Activated T-cell treated with anti-CD3 and anti-CD28 coated beads for 1 hour (primary cell): ENCODE measurements around the gene TM2D1.
"Not testable (repeated sequence)": the region's sequence is repeated elsewhere in the genome, so short reads cannot be mapped to it uniquely, and the experiment has no call there.

ENCODE experiments used
- DNase-seq: peaks from one replicate; pipeline ENCODE4 v3.0.0-alpha.2; 2020; ENCODE audit warnings: low read depth

The TM2D1 gene

GRCh38 chr1:61724813-61725694, at the start of gene TM2D1:
Gene TM2D1, minus strand, starts transcription at chr1:61725141. Its CDS starts 21 bp downstream, at chr1:61725120.
- DNase-seq: peak; percentile 74

- DNase-seq: no peak
These were observed 45.2 kb upstream of the TM2D1 start for GRCh38 chr1:61770131-61770530.

DNA sequence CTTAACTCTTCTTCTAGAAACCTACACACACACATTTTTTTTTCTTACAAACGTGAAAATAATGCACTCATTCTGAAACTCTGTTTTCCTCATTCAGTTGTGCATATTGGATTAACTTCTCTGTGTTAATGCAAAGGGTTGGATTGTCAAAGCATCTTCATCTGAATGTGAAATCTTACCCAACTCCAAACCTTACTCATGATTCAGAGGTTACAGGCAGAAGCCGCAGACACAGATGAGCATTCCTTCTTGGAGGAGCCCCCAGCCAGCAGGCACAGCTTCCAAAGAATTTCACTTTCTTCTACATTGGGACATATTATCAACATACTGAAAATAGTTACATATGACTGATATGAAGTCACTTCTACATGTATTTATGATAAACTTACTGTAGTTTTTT, 33.0 kb upstream of the TM2D1 start:
- no peak for DNase-seq

- no peak for DNase-seq
These were observed 31.8 kb upstream of the TM2D1 start for GRCh38 chr1:61756773-61757172.

DNA sequence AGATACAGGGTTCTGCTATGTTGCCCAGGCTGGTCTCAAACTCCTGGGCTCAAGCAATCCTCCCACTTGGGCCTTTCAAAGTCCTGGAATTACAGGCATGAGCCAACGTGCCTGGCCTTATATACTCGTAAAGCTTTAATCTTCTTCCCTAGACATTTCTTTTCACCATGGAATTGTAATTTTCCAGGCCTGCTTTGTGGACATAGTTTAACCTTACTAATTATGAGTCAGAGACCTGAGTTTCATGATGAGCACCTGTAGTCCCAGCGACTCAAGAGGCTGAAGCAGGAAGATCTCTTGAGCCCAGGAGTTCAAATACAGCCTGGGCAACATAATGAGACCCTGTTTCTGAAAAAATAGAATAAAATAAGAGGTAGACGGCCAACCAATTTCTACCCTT, 29.6 kb upstream of the TM2D1 start:
- DNase-seq: no peak

DNA sequence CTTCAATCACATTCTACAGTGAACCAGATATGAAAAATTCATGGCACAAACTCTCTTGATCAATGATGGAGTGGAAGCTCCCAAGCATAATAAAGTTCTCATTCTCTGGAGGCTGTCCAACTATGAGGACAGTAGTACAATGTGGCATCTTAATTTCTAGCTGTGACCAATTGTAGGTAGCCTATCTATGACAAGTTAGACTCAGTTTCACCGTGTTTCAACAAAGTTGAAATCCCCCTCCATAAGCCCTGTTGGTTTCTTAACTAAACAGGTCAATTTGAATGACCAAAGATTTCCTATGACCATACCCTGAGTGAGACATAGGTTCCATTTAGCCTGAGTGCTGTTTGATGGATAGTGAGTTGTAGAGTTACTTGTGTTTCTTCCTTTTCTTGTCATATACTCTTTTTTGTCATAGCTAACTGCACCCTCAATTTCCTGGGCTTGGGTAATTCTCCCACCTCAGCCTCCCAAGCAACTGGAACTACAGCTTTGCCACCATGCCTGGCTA, 29.1 kb upstream of the TM2D1 start:
- no peak for DNase-seq

- DNase-seq: no peak
These were observed 28.0 kb upstream of the TM2D1 start for GRCh38 chr1:61752921-61753389.

GRCh38 chr1:61749574-61749973, 24.6 kb upstream of the TM2D1 start:
- no peak for DNase-seq

DNA sequence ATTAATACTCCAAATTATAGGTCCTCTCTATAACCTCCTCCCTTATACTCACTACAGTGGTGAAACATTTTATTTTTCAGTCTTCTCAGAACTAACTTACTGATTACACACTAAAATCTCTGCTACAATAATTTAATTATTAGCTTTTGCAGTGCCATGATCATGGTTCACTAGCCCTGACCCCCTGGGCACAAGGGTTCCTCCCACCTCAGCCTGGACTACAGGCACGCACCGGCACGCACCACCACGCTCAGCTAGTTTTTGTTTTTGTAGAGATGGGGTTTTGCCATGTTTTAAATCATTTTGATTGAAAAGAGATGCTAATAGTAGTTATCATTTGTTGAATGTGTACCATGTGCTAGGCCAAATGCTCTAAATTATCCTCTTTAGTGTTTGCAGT, 23.6 kb upstream of the TM2D1 start:
- no peak for DNase-seq

- no peak for DNase-seq
These were observed 21.9 kb upstream of the TM2D1 start for GRCh38 chr1:61746813-61747212.

DNA sequence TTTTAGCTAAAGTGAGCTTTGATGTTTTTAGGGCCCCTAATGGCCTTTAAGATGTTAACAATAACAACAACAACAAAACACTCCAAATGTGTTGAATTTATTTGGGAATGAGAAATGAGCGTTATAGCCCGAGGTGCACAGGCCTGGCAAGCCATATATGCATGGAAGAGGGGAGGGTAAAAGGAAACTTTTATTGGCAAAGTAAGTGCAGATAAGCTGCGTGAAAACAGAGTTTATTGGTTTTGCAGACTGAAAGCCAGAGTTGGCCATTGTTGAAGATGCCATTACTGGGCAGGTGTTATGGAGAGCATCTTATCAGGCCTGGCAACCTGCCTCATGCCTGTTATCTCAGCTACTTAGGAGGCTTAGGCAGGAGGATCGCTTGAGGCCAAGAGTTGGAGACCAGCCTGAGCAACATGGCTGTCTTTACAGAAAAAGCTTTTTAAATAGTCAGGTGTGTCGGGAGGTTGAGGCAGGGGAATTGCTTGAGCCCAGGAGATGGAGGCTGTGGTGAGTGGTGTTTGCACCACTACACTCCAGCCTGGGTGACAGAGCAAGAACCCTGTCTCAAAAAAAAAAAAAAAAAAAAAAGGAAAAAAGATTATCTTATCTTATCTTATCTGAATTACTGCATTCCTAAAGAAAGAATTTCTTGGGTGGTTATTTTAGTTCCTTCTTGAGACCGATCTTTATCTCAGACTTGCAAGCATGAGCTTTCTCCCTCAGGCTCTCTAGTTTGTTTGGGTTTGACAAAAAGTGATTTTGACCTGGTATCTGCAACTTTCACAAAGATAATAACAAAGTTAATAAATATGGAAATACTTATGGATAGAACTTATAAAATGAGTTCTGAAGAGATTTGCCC, 19.0 kb upstream of the TM2D1 start:
- no peak for DNase-seq

DNA sequence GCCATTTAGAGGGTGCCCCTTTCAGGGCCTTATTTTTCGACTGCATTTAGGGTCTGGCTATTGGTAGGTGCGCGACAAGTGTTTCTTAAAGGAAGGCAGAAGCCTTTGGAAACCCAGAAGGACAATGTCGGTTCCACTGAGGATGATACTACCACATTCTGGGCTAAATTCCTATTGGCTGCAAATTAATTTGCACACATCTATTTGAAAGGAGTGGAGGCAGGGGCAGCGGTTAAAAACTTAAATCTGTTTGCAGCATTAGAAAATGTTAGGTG, 18.4 kb upstream of the TM2D1 start:
- DNase-seq: no peak

DNA sequence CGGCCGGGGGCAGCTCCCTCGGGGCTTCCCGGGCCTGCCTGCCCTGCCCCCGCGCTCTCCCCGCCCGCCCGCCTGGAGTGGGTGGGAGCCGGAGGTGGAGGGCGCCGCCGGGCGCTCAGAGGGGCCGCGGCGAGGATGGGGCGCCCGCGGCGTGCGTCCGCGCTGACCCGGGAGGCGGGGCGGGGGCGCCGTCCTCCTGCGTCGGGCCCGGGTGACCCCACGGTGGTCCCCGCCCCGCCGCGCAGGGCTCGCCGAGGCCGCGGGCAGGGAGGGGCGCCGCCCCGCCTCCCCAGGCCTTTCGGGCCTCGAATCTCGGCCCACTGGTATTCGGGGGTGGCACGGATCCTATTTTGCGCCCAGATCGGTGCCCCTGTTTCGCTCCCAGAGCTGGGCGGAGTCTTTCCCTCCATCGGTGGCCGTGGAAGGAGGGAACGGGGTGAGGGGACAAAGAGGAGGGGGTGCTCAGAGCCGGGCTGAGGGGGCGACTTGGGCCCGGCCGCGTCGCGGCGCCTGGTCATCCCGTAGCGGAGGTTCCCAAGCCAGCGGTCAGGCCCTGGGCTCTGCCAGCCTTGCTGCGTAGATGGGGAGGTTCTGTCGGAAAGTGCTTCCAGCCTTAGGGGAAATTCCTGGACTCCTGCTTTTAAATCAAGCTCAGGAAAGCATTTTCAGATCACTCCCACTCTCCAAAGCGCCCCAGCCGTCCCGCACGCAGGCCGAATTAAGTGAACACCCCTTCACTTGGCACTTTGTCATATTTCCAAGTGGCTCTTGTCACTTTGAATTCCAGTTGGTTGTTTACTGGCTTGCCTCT, 17.9 kb upstream of the TM2D1 start:
- DNase-seq: peak; percentile 6

DNA sequence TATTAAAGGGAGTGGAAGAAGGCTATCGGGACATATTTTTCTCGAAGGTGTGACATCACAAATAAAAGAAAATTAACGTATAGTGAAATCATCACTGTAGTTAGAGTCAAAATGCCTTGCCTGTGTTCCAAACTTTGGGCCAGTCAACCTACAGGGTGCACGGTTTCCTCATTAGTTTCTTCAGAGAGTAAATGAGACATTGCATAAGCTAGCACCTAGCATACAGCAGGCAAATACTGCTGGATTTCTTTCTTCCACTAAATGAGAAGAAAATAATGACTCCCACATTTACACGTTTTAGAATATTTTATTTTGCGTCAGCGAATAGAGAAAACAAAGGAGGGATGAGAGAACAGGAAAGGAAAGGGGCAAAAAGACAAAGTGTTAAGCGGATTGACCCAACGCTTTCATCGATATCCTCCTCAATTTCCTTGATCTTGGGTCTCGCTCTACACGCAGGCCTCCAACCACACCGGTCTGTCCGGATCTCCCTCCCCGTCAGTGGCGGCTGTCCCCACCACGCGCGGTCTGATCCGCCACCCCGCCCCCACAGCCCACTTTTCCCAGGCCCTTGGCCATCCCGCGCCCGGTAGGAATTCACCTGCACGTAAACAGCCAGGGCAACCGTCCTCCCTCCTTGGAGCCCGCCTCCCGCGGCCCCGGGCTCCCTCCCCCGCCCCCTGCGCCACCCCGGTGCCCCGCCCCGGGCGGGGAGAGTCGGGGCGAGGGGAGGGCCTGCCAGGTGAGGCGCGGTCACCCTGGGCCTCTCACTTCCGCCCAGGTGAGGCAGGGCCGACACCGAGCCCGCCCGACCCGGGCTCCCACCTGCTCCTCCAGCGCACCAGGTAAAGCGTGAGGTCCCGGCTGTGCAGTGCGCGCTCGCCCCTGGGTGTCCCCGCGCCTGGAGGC, 17.0 kb upstream of the TM2D1 start, which contains the start of gene PATJ:
TSS of gene PATJ (plus strand) at position 770 of the 909 bp plus-strand sequence. CDS start 20,413 bp downstream, outside the sequence.
- peak; percentile 55 for DNase-seq

DNA sequence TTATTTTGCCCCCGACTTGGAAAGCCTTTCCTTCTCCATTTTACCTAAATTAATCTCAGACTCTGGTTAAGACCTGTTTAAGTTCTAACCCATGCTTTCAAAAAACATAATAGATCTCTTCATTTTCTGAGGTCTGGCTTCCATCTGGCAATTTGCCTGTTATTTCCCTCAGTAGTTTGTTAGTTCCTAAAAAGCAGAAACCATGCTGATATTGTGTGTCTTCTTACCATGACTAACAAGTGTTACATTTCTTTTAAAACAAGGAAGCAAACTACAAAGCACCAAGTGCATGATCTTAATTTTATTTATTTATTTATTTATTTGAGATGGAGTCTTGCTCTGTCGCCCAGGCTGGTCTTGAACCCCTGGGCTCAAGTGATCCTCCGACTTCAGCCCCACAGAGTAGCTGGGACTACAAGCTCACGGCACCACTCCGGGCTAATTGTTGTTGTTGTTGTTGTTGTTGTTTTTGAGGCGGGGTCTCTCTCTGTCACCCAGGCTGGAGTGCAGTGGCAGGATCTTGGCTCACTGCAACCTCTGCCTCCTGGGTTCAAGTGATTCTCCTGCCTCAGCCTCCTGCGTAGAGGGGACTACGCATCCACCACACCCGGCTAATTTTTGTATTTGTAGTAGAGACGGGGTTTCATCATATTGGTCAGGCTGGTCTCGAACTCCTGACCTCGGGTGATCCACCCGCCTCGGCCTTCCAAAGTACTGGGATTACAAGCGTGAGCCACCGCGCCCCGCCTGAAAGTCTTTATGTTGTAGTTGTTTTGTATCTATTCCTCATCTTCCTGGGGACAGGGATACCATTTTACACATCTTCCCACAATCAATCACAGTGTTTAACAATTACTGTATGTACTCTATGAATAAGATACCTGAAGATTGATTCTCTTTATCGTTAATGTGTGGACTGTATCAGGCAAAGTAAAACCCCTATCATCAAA, 16.1 kb upstream of the TM2D1 start:
- DNase-seq: no peak

DNA sequence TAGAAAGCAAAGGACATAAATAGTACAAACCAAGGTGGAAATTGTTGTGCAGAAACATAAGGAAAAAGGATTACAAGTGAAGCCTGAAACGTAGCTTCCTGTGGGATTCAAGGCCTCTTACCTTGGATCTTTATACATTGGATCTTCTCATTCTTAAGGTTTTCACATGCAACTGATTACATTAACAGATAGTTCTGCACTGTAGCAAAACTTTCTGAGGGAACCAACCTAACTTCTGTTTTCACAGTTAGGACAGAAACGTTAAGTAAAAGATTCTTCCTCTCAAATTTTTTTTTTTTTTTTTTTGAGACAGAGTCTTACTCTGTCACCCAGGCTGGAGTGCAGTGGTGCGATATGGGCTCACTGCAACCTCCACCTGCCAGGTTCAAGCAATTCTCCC, 7.8 kb upstream of the TM2D1 start:
- no peak for DNase-seq

GRCh38 chr1:61730679-61731078, 5.7 kb upstream of the TM2D1 start:
- not testable (repeated sequence) for DNase-seq

DNA sequence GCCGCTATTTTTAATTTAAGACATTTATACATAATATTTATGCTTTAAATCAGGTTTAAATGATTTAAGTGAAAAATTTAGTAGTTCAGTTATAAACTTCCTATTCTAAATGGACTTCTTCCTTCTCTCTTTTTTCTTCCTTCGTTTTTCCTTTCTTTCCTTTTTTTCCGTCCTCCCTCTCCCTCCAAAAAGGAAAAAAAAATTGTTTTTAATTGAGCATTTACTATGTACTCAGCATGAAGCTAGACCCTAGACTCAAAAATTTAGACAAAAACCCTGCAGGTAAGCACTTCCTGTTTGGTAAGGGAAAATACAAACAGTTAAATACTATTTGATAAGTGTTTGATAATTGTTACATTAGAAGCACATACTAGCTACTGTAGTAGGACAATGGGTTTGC, 2.6 kb upstream of the TM2D1 start:
- DNase-seq: no peak

DNA sequence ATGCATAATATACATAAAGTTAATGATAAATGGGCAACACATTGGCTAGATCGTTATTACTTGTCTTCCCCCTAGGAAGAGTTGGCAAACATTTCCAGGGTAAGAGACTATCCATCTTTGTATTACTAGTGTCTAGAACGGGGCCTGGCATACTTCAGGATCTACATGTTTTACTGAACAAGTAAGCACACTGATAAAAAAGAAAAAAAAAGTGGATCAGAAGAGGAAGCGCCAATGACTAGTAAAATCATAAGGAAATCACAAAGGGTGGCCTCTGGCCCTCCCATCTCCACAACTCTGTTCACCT, 482 bp downstream of the TM2D1 start:
- DNase-seq: no peak
